Activated CD8-positive, alpha-beta memory T cell treated with anti-CD3 and anti-CD28 coated beads for 24 hours (primary cell): ENCODE results near the gene CMIP.

Experiments used
- DNase-seq: peaks from one replicate; pipeline ENCODE4 v3.0.0-alpha.2; 2020

CMIP gene

DNA sequence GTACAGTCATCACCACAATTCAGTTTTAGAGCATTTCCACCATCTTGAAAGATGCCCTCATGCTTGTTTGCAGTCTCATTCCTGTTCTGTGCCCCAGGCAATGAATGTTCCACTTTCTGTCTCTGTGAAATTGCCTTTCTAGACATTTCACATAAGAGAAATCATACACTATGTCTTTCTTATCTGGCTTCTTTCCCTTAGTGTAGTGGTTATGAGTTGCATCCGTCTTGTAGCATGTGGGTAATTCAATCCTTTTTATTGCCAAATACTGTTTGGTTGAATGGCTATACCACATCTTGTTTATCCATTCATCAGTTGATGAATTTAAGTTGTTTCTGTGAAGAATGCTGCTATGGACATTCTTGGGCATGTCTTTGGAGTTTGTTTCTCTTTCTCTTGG, 202.0 kb downstream of the CMIP start:
- DNase-seq = no peak

- no peak for DNase-seq
Measured at GRCh38 chr16:81647527-81647926, 202.9 kb downstream of the CMIP start.

DNA sequence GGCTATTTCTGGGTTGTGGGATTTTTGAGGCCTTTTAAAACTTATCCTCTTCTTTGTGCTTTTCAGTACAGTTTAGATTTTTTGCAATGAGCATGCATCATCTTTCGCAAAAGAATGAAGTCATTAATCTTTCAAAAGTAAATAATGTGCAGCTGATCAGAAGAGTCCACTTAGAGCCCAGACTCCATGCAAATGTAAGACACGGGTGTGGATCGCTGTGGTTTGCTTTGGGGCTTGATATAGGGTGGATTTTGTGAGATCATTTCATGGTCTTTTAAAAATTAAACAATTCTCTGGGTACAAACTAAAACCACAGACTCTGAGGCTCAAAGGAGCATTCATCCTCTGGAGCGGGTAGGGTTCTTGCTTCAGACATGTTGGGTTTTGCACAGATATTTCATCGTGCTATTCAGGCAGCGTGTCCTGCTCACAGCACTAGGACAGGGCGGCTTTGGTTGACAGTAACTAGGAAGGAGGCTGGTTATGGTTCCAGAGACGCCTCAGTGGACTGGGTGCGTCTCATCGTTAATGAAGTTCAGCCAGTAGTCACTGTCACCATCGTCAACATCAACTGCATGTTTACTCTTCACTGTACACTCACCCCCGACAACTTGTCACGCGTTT, 205.1 kb downstream of the CMIP start:
- DNase-seq = no peak

DNA sequence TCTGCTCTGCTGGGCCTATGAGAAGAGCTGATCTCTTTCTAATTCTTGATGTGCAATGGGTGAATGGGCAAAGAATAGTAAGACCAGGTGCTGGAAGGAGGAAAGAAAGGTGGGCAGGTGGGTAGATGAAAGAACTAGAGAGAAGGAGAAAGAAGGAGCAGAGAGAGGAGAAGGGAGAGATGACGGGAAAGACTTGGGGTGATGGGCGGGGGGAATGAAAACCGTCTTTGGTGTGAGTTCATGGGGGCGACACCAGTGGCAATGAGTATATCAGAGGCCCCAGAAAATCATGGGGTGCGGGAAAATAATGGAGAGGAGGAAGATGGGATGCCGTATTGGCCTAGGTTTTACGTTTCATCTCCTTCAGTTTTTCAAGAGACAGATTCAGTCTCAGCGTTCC, 205.7 kb downstream of the CMIP start:
- DNase-seq = no peak

DNA sequence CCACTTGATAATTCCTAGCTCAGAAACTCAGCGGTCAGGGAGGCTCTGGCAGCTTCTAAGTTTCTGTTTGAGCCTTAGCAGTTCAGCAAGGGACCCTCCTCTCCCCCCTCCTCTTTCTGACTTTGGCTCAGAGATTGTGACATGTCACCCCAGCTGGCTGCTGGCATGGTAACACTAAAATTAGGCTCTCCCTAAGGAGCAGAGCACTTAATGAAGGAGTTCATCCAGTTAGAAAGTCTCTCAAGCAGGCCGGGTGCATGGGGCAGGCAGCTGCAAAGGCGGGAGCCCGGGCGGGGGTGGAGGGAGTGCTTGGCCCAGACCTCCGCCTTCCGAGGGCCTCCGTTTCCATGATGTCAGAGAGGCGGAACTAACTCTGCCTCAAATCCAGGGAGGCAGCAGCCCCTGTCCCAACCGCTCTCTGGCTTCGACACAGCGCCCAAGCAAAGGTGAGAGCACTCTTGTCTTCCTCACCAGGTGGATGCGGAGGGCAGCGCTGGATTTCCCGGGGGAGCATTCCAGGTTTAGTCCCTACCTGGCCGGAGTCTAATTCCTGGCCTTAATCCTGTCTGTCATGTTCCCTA, 206.5 kb downstream of the CMIP start:
- no peak for DNase-seq

DNA sequence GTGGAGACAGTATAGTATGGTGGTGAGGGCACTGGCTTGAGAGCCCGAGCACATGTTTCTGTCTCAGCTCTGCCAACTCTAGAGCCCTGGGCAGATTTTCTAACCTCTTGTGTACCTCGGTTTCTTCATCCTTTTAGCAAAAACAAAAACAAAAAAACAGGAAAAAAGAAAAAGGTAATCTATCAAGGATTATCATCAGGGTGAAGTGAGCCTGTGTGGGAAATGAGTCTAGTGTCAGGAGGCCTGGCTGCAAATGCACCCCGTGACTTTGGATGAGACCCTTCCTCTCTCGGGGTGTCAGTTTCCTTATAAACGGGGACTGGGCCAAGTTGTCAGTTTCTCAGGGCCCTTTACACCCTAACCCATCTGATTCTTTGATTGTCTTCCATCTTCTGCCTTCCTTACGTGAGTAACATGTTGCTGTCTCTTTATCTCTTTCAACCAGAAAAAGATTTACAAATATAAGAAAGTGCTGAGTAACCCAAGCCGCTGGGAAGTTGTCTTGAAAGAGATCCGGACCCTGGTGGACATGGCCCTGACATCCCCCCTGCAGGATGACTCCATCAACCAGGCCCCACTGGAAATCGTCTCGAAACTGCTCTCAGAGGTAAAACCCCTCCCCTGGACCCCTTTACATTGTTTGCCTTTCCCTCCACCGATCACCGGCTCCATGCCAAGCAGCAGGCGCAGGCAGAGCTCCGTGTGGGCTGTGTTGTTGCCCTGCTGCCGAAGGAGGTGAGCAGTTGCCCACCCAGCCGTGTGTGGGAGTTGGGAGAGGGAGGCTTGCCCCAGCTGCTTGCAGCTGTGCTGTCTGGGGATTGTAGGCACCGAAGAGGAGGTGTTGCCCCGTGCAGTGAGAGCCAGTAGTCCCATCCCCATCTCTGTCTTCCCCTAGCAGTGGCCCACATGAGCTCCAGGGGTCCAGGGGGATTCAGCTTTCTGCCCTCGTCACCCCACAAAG, 207.4 kb downstream of the CMIP start:
- no peak for DNase-seq

GRCh38 chr16:81652798-81653505, 208.3 kb downstream of the CMIP start:
- DNase-seq = no peak

DNA sequence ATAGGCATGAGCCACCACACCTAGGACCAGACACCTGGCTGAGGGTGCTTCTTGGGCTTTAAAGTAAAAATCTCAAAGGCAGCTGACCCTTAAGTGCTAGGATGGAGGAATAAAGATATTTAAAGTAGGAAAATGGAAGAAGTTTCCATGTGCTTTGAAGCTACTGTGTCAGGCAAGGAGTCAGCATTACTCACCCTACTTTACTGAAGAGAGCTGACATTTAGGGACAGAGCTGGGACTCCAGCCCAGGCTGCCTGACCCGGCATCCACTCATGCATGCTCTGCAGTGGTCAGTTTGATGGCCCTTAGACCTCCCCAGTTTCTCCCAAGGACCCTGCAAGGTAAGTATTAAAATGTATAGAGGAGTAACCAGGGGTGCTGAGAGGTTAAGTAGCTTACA, 209.7 kb downstream of the CMIP start:
- no peak for DNase-seq

DNA sequence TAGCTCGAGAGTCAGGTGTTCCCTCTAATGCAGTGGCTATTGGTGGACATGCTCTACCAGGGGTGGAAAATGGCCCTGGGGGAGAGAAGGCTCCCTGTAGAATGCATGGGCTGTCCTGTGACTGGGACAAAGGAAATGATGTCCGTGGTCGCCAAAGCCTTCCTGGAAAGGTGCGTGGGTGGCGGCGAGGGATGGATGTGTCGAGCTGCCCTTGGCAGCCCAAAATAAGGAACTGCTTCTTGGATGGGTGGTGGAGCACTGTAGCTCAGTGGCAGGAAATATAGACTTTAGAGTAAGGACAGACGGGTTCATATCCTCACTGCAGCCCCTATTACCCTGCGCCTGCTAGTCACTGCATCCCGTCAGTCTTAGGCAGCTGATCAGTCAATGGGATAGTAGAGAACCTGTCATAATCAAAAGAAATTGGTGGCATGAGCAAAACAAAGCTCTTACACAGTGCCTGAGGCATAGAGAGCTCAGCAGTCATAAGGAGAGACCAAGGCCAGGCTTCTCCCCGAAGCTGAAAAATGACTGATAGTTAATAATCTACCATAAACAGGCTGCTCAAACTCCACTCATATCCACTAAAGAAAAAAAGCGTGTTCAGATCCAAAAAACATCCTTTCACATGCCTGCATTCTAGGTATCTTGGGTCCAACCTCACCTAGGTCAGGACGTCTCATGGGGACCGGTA, 211.0 kb downstream of the CMIP start:
- DNase-seq = no peak

DNA sequence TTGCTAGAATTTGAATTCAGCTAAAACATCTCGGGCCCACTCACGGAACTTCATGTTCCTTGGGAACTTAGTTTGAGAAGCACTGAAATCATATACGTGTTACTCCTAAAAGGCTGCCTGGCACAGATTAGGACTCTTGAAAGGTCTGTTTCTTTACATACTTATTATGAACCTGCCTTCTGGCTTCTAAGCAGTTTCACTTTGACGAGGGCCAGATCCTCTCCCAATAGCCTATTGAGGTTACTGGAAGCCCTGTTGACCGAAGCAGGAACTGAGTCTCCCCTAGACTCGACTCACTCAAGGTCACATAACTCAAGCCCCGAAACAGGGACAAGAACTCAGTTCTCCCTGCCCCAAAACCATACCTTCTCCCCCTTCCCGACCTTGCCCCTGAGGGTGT, 212.6 kb downstream of the CMIP start:
- no peak for DNase-seq

- no peak for DNase-seq
Measured at GRCh38 chr16:81657781-81658180, 213.2 kb downstream of the CMIP start.

DNA sequence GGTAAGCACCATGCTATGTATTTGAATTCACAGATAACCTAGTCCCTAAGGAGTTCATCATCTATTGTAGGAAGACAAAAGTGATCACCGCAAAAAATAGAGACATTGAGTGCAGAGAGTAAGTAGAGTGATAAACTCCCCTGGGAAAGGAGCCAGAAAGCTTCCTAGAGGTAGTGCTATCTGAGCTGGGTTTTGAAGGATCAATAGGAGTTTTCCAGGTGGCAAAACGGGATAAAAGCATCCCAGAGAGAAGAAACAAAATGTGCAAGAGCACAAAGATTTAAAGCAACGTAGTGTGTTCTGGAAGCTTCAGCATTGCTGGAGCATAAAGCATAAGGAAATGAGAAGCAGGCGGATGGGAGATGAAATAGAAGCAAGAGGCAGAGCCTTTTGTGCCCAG, 213.8 kb downstream of the CMIP start:
- DNase-seq = no peak

GRCh38 chr16:81659249-81659648, 214.6 kb downstream of the CMIP start:
- no peak for DNase-seq

DNA sequence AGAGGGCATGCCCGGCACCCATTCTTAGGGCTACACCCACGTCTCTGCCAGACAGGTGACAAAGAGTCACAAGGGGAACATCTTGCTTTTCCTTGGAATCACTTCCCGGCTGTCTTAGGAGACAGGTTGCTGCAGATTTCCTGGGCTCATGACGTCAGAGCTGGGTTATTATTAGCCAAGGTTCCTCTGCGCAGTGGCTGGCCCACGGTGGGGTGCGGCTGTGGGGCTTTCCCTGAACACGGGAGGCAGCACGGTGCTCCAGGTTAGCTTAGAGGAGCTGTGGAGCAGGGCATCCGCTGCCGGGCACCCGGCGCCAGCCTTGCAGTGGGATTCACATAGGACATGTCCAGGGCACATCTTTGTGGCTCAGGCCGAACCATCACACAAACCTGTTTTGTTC, 216.5 kb downstream of the CMIP start:
- no peak for DNase-seq

- no peak for DNase-seq
Measured at GRCh38 chr16:81664153-81664552, 219.5 kb downstream of the CMIP start.

DNA sequence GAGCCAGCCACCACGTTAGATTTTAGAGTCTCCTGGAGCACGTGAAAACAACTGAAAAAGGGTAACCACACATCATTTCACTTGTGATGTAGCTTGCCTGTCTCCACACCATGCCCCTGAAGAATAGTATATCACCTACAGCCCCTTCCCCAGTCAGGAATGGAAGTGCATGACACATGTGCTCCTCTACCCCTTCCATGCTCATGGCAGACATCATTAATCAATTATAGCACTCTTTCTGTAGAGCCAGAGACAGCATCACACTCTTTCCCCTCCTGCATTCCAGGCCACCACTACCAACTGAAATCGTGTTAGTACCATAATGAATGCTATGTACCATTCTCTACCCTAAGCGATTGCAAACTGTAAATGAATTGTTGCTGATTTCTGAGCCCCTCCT, 221.0 kb downstream of the CMIP start:
- no peak for DNase-seq

- no peak for DNase-seq
Measured at GRCh38 chr16:81666113-81666512, 221.5 kb downstream of the CMIP start.

- DNase-seq = no peak
Measured at GRCh38 chr16:81668243-81669097, 223.9 kb downstream of the CMIP start.

DNA sequence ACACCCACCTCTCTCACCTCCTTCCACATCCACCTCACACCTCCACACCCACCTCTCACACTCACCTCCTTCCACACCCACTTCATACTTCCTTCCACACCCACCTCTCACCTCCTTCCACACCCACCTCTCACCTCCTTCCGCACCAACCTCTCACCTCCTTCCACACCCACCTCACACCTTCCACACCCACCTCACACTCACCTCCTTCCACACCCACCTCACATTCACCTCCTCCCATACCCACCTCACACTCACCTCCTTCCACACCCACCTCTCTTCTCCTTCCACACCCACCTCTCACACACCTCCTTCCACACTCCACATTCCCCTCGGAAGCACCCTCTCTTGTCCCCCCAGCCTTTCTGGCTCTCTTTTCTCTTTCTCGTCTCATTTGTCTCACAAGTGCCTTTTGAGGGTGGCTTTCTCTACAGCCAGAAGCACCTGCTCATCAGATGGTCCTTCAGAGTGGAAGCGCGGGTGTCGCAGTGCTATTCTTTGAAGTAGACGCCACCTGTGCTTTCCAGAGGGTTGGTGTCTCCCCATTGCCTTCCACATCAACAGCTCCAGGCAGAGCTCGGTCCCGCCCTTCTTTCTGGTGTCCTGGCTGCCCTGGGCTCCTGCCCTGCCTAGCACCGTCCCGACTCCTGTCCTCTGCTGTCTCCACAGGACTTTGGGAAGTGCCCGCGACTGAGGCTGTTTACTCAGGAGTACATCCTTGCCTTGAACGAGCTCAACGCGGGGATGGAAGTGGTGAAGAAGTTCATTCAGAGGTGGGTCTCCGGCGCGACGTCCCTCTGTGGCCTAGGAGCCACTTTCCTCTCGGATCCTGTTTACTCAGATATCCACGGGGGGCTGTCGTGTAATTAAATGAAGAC, 225.1 kb downstream of the CMIP start:
- no peak for DNase-seq

- no peak for DNase-seq
Measured at GRCh38 chr16:81671738-81672597, 227.4 kb downstream of the CMIP start.
